ENCODE measurements around the gene ABCB1. TPM values are rescaled to one million over a fixed set of nuclear protein-coding genes. Genes with fewer than 3 reads are reported as not detected.
A peak's percentile ranks its signal among the peaks of the same experiment; 100 is the strongest.

ABCB1 gene
- total and polyA plus RNA-seq, 2 of the 13 experiments (the other 11 are each of a cell fraction or from before 2014, with no cell fraction given) = 42.8 to 52.6 TPM

DNA sequence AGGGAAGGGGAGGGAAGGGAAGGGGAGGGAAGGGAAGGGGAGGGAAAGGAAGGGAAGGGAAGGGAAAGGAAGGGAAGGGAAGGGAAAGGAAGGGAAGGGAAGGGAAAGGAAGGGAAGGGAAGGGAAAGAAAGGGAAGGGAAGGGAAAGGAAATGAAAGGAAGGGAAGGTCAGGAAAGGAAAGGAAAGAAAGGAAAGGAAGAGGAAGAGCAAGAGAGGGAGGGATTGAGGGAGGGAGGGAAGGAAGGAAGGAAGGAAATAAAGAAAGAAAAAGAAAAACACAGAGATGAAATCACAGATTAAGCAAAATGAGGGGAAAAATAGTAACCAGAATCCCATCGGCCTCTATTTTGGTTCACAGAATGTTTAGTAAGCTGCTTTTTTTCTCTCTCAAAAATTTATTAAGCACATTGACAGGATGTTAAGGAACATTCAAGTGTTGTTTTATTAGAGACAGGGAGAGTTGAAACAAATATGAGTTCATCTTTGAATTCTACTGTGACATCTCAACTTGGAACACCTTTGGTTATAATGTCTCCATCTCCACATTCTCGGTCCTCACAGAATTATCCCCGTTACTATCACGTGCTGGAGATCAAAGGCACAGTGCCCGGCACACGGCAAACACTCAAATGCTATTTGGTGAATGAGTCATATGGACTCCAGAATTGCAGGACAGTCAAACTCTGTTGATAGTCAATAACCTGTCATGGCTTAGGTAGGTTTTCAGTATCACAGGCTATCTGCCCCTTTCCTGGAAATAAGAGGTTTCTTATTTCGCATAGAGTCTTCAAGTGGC is 52.4 kb downstream of the ABCB1 start (continued):
- TF ChIP-seq ZNF24 (IDR thresholded peaks at IDR 0.05) = no peak
- TF ChIP-seq, protein P1, sequence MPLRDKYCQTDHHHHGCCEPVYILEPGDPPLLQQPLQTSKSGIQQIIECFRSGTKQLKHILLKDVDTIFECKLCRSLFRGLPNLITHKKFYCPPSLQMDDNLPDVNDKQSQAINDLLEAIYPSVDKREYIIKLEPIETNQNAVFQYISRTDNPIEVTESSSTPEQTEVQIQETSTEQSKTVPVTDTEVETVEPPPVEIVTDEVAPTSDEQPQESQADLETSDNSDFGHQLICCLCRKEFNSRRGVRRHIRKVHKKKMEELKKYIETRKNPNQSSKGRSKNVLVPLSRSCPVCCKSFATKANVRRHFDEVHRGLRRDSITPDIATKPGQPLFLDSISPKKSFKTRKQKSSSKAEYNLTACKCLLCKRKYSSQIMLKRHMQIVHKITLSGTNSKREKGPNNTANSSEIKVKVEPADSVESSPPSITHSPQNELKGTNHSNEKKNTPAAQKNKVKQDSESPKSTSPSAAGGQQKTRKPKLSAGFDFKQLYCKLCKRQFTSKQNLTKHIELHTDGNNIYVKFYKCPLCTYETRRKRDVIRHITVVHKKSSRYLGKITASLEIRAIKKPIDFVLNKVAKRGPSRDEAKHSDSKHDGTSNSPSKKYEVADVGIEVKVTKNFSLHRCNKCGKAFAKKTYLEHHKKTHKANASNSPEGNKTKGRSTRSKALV (CRISPR knock-in tag; IDR thresholded peaks at IDR 0.05) = 0 out of 2 replicates have a peak, but pooled peaks have one; percentile 22
- TF ChIP-seq ZMAT3 (CRISPR knock-in tag; conservative IDR thresholded peaks at IDR 0.05) = no peak
- no peak for TF ChIP-seq YEATS2 (CRISPR knock-in tag; IDR thresholded peaks at IDR 0.05; ENCODE audit: borderline replicate concordance)
- peak; percentile 94; the same call in 1 of the 2 replicates for TF ChIP-seq PCBP1 (IDR thresholded peaks at IDR 0.05; ENCODE audit: borderline replicate concordance, low read depth, low read length)
- TF ChIP-seq ZFX (CRISPR knock-in tag; IDR thresholded peaks at IDR 0.05; ENCODE audit: low read depth) = no peak
- TF ChIP-seq ZNF451 (CRISPR knock-in tag; IDR thresholded peaks at IDR 0.05) = no peak
- TF ChIP-seq NFIC (IDR thresholded peaks at IDR 0.05; ENCODE audit: low read length) = 0 out of 2 replicates have a peak, but pooled peaks have one; percentile 48
- no peak for TF ChIP-seq ZNF879 (CRISPR knock-in tag; IDR thresholded peaks at IDR 0.05)
- peak; percentile 38; the same call in 1 of the 2 replicates for TF ChIP-seq ETV5 (CRISPR knock-in tag; IDR thresholded peaks at IDR 0.05; ENCODE audit: borderline replicate concordance)
- no peak for TF ChIP-seq RNF2 (conservative IDR thresholded peaks at IDR 0.05; ENCODE audit: low read depth)
- TF ChIP-seq, protein P2, sequence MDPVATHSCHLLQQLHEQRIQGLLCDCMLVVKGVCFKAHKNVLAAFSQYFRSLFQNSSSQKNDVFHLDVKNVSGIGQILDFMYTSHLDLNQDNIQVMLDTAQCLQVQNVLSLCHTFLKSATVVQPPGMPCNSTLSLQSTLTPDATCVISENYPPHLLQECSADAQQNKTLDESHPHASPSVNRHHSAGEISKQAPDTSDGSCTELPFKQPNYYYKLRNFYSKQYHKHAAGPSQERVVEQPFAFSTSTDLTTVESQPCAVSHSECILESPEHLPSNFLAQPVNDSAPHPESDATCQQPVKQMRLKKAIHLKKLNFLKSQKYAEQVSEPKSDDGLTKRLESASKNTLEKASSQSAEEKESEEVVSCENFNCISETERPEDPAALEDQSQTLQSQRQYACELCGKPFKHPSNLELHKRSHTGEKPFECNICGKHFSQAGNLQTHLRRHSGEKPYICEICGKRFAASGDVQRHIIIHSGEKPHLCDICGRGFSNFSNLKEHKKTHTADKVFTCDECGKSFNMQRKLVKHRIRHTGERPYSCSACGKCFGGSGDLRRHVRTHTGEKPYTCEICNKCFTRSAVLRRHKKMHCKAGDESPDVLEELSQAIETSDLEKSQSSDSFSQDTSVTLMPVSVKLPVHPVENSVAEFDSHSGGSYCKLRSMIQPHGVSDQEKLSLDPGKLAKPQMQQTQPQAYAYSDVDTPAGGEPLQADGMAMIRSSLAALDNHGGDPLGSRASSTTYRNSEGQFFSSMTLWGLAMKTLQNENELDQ (CRISPR knock-in tag; IDR thresholded peaks at IDR 0.05; ENCODE audit: borderline replicate concordance) = no peak
- TF ChIP-seq JUNB (CRISPR knock-in tag; IDR thresholded peaks at IDR 0.05; ENCODE audit: borderline replicate concordance) = peak; percentile 90; the same call in 1 of the 2 replicates
- no peak for TF ChIP-seq XRCC5 (optimal IDR thresholded peaks at IDR 0.05; ENCODE audit: low read length)
- no peak for TF ChIP-seq SRSF4 (IDR thresholded peaks at IDR 0.05; ENCODE audit: low read depth, low read length, poor library complexity, severe bottlenecking)
- no peak for TF ChIP-seq ZNF556 (CRISPR knock-in tag; IDR thresholded peaks at IDR 0.05; ENCODE audit: borderline replicate concordance)
- no peak for TF ChIP-seq KLF6 (CRISPR knock-in tag; IDR thresholded peaks at IDR 0.05)
- TF ChIP-seq, protein P3, sequence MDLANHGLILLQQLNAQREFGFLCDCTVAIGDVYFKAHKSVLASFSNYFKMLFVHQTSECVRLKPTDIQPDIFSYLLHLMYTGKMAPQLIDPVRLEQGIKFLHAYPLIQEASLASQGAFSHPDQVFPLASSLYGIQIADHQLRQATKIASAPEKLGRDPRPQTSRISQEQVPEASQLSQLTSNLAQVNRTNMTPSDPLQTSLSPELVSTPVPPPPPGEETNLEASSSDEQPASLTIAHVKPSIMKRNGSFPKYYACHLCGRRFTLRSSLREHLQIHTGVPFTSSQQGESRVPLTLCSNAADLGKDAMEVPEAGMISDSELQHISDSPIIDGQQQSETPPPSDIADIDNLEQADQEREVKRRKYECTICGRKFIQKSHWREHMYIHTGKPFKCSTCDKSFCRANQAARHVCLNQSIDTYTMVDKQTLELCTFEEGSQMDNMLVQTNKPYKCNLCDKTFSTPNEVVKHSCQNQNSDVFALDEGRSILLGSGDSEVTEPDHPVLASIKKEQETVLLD (CRISPR knock-in tag; IDR thresholded peaks at IDR 0.05; ENCODE audit: low read depth) = no peak
- TF ChIP-seq KAT7 (CRISPR knock-in tag; IDR thresholded peaks at IDR 0.05; ENCODE audit: borderline replicate concordance) = no peak
- no peak for TF ChIP-seq ZSCAN29 (CRISPR knock-in tag; conservative IDR thresholded peaks at IDR 0.05)
- TF ChIP-seq ZNF607 (CRISPR knock-in tag; IDR thresholded peaks at IDR 0.05; ENCODE audit: borderline replicate concordance) = no peak
- TF ChIP-seq HCFC1 (IDR thresholded peaks at IDR 0.05; ENCODE audit: low read depth, low read length) = no peak
